Neural cell (in vitro differentiated cells): ENCODE measurements around the gene ACBD7. TPM values are rescaled to one million over a fixed set of nuclear protein-coding genes. Genes with fewer than 3 reads are reported as not detected.

Source experiments
- H2AFZ ChIP-seq: fragments of 200-600, 300-800 bp; sonication (generic), shearing (Covaris generic); 2 replicates; pipeline ENCODE4 v1.6.0; 2014; ENCODE audit warnings: low read depth, mild to moderate bottlenecking, antibody characterized with exemption, low read length, moderate library complexity
- H3F3A ChIP-seq: fragments of 200-600 bp; shearing (Covaris generic); 2 replicates; pipeline ENCODE4 v1.6.1; 2016; ENCODE audit warnings: mild to moderate bottlenecking, moderate library complexity, mixed read lengths, antibody characterized with exemption, low read length; ENCODE audit not compliant: insufficient read depth, poor library complexity, severe bottlenecking
- H3K27ac ChIP-seq: fragments of 200-600, 300-800 bp; sonication (generic), shearing (Covaris generic); 2 replicates; pipeline ENCODE4 v1.5.1; 2014; ENCODE audit warnings: mild to moderate bottlenecking, low read length, moderate library complexity
- H3K27me3 ChIP-seq: fragments of 300-800, 200-600 bp; sonication (generic), shearing (Covaris generic); 2 replicates; pipeline ENCODE4 v1.6.0; 2014; ENCODE audit warnings: mild to moderate bottlenecking, low read depth, low read length, moderate library complexity; ENCODE audit not compliant: insufficient read depth
- H3K36me3 ChIP-seq: fragments of 300-800, 200-600 bp; sonication (generic), shearing (Covaris generic); 2 replicates; pipeline ENCODE4 v1.5.1; 2014; ENCODE audit warnings: mild to moderate bottlenecking, antibody characterized with exemption, low read length, moderate library complexity; ENCODE audit not compliant: insufficient read depth
- H3K4me2 ChIP-seq: fragments of 300-800, 200-600 bp; sonication (generic), shearing (Covaris generic); 2 replicates; pipeline ENCODE4 v1.6.0; 2014; ENCODE audit warnings: mild to moderate bottlenecking, low read length
- H3K4me3 ChIP-seq: fragments of 300-800, 200-600 bp; sonication (generic), shearing (Covaris generic); 2 replicates; pipeline ENCODE4 v1.5.1; 2014; ENCODE audit warnings: mild to moderate bottlenecking, low read length, moderate library complexity
- H3K79me2 ChIP-seq: fragments of 200-600 bp; shearing (Covaris generic); replicated peaks from 2 replicates; pipeline ENCODE4 v1.6.0; 2014; ENCODE audit warnings: mild to moderate bottlenecking, low read length, moderate library complexity; ENCODE audit not compliant: insufficient read depth
- H3K9ac ChIP-seq: fragments of 300-800, 200-600 bp; sonication (generic), shearing (Covaris generic); 2 replicates; pipeline ENCODE4 v1.6.1; 2016; ENCODE audit warnings: mild to moderate bottlenecking, low read length, mixed read lengths
- H3K9me2 ChIP-seq: fragments of 200-600 bp; shearing (Covaris generic); 2 replicates; pipeline ENCODE4 v1.6.1; 2016; ENCODE audit warnings: mild to moderate bottlenecking, low read length, mixed read lengths; ENCODE audit not compliant: insufficient read depth
- H3K9me3 ChIP-seq: fragments of 200-600, 300-800 bp; sonication (generic), shearing (Covaris generic); 2 replicates; pipeline ENCODE4 v1.6.1; 2016; ENCODE audit warnings: mild to moderate bottlenecking, mixed run types, low read length, moderate library complexity, mixed read lengths
- H4K20me1 ChIP-seq: fragments of 200-600 bp; shearing (Covaris generic); 2 replicates; pipeline ENCODE4 v1.6.1; 2016; ENCODE audit warnings: mild to moderate bottlenecking, mixed run types; ENCODE audit not compliant: insufficient read depth
- CTCF ChIP-seq: fragments of 450-650 bp; IDR thresholded peaks from 2 replicates; pipeline ENCODE4 v1.5.1; 2014; ENCODE audit warnings: antibody characterized with exemption, mild to moderate bottlenecking, moderate library complexity; ENCODE audit not compliant: poor library complexity, severe bottlenecking
- EP300 ChIP-seq: fragments of 450-650 bp; conservative IDR thresholded peaks from 2 replicates; pipeline ENCODE4 v1.6.1; 2014; ENCODE audit warnings: antibody characterized with exemption, mild to moderate bottlenecking, moderate library complexity; ENCODE audit not compliant: poor library complexity, severe bottlenecking
- EZH2 ChIP-seq: fragments of 200-600, 300-800 bp; shearing (Covaris generic), sonication (generic); IDR thresholded peaks from 2 replicates; pipeline ENCODE4 v1.6.1; 2014; ENCODE audit warnings: antibody characterized with exemption, low read length, borderline replicate concordance, mild to moderate bottlenecking; ENCODE audit not compliant: insufficient read depth, poor library complexity, severe bottlenecking
- MXI1 ChIP-seq: fragments of 450-650 bp; conservative IDR thresholded peaks from 2 replicates; pipeline ENCODE4 v1.6.1; 2014; ENCODE audit warnings: antibody characterized with exemption, mild to moderate bottlenecking; ENCODE audit not compliant: poor library complexity, severe bottlenecking
- POLR2AphosphoS5 ChIP-seq: IDR thresholded peaks from 2 replicates; pipeline ENCODE4 v1.6.1; 2012
- RAD21 ChIP-seq: fragments of 450-650 bp; conservative IDR thresholded peaks from 2 replicates; pipeline ENCODE4 v1.6.1; 2014; ENCODE audit warnings: antibody characterized with exemption, mild to moderate bottlenecking, moderate library complexity
- SMC3 ChIP-seq: fragments of 450-650 bp; conservative IDR thresholded peaks from 2 replicates; pipeline ENCODE4 v1.6.1; 2014; ENCODE audit warnings: antibody characterized with exemption, mild to moderate bottlenecking, moderate library complexity; ENCODE audit not compliant: poor library complexity
- TAF1 ChIP-seq: IDR thresholded peaks from 2 replicates; pipeline ENCODE4 v1.6.1; 2012; ENCODE audit warnings: low read depth
- polyA plus RNA-seq: library from polyadenylated mRNA; depleted of rRNA; stranded (reverse); fragments of >200 nt; gene quantifications from 2 replicates; pipeline ENCODE4 v1.2.3, GENCODE V29; 2014
- TF ChIP-seq, protein P1 (sequence below): IDR thresholded peaks from 2 replicates; pipeline ENCODE4 v1.6.1; 2012; ENCODE audit warnings: borderline replicate concordance

Gene ACBD7
- polyA plus RNA-seq, 1 donor from 2014 or later = 3.3 TPM

DNA sequence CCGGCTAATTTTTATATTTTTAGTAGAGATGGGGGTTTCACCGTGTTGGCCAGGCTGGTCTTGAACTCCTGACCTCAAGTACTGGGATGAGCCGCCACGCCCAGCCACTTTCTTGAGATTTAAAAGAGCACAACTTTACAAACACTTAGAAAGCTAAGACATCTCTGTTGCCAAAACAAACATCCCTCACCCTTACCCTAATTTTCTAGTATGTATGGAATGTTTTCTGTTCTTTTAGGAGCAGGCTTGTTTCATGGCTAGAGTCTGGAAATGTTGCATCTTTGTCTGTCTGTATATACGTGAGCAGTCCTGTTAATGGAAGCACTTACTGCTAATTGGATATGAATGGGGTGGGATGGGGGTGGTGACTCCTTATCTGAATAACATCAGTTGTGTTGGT is 42.0 kb downstream of the ACBD7 start:
- H4K20me1 ChIP-seq = no peaks in the 10 kb centered on the region
- no peak overlapping the region for H3K9ac ChIP-seq
- no peak overlapping the region for H3K27ac ChIP-seq
- no peak overlapping the region for H3K4me2 ChIP-seq
- H3K27me3 ChIP-seq = no peaks in the 10 kb centered on the region
- H2AFZ ChIP-seq = no peak overlapping the region
- H3K36me3 ChIP-seq = no peaks in the 10 kb centered on the region
- H3K9me3 ChIP-seq = no peaks in the 10 kb centered on the region
- TF ChIP-seq EZH2 (no peak), SMC3 (no peak), CTCF (no peak), TAF1 (no peak), POLR2AphosphoS5 (no peak), RAD21 (no peak), MXI1 (no peak), EP300 (no peak)
- TF ChIP-seq, protein P1, sequence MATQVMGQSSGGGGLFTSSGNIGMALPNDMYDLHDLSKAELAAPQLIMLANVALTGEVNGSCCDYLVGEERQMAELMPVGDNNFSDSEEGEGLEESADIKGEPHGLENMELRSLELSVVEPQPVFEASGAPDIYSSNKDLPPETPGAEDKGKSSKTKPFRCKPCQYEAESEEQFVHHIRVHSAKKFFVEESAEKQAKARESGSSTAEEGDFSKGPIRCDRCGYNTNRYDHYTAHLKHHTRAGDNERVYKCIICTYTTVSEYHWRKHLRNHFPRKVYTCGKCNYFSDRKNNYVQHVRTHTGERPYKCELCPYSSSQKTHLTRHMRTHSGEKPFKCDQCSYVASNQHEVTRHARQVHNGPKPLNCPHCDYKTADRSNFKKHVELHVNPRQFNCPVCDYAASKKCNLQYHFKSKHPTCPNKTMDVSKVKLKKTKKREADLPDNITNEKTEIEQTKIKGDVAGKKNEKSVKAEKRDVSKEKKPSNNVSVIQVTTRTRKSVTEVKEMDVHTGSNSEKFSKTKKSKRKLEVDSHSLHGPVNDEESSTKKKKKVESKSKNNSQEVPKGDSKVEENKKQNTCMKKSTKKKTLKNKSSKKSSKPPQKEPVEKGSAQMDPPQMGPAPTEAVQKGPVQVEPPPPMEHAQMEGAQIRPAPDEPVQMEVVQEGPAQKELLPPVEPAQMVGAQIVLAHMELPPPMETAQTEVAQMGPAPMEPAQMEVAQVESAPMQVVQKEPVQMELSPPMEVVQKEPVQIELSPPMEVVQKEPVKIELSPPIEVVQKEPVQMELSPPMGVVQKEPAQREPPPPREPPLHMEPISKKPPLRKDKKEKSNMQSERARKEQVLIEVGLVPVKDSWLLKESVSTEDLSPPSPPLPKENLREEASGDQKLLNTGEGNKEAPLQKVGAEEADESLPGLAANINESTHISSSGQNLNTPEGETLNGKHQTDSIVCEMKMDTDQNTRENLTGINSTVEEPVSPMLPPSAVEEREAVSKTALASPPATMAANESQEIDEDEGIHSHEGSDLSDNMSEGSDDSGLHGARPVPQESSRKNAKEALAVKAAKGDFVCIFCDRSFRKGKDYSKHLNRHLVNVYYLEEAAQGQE = no peak
- no peaks in the 10 kb centered on the region for H3K9me2 ChIP-seq
- no peaks in the 10 kb centered on the region for H3K79me2 ChIP-seq
- H3K4me3 ChIP-seq = no peak overlapping the region
- no peaks in the 10 kb centered on the region for H3F3A ChIP-seq

- Histone ChIP-seq H3F3A (no peaks in the 10 kb centered on the region), H3K9me2 (no peaks in the 10 kb centered on the region), H2AFZ (no peak overlapping the region), H3K4me2 (no peak overlapping the region), H3K4me3 (no peak overlapping the region), H3K9ac (no peak overlapping the region), H3K27ac (no peak overlapping the region), H4K20me1 (no peaks in the 10 kb centered on the region), H3K36me3 (no peaks in the 10 kb centered on the region), H3K9me3 (no peaks in the 10 kb centered on the region), H3K27me3 (no peaks in the 10 kb centered on the region), H3K79me2 (no peaks in the 10 kb centered on the region)
- no peak for TF ChIP-seq EZH2
- TF ChIP-seq SMC3 = no peak
- no peak for TF ChIP-seq RAD21
- no peak for TF ChIP-seq MXI1
- TF ChIP-seq TAF1 = no peak
- no peak for TF ChIP-seq CTCF
- TF ChIP-seq EP300 = no peak
- TF ChIP-seq, protein P1 = no peak
- TF ChIP-seq POLR2AphosphoS5 = no peak
These were observed 43.2 kb downstream of the ACBD7 start for GRCh38 chr10:15045380-15045779.
